ENCODE measurements around the gene FIBP. TPM values are rescaled to one million over a fixed set of nuclear protein-coding genes. Genes with fewer than 3 reads are reported as not detected.

FIBP gene
- total RNA-seq, 4 donors from 2014 or later: 53.6 to 73.2 (median 63.7) TPM

GRCh38 chr11:65864706-65865471, 23.4 kb downstream of the FIBP start:
- H3K27ac ChIP-seq: no peak overlapping the region
- peaks cover 0 to 37% (median 11%) of the 10 kb centered on the region in 4 donors for H3K4me1 ChIP-seq
- no peak overlapping the region for H3K4me3 ChIP-seq
- no peak for TF ChIP-seq POLR2A (IDR thresholded peaks at IDR 0.05)
- TF ChIP-seq, protein P1, sequence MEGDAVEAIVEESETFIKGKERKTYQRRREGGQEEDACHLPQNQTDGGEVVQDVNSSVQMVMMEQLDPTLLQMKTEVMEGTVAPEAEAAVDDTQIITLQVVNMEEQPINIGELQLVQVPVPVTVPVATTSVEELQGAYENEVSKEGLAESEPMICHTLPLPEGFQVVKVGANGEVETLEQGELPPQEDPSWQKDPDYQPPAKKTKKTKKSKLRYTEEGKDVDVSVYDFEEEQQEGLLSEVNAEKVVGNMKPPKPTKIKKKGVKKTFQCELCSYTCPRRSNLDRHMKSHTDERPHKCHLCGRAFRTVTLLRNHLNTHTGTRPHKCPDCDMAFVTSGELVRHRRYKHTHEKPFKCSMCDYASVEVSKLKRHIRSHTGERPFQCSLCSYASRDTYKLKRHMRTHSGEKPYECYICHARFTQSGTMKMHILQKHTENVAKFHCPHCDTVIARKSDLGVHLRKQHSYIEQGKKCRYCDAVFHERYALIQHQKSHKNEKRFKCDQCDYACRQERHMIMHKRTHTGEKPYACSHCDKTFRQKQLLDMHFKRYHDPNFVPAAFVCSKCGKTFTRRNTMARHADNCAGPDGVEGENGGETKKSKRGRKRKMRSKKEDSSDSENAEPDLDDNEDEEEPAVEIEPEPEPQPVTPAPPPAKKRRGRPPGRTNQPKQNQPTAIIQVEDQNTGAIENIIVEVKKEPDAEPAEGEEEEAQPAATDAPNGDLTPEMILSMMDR (IDR thresholded peaks at IDR 0.05): no peak
- no peak for TF ChIP-seq EP300 (IDR thresholded peaks at IDR 0.05)
- H3K9me3 ChIP-seq: no peaks in the 10 kb centered on the region
- no peak for DNase-seq (ENCODE audit: low spot score in 2 of 2)
- WGBS, 2 donors: 83 to 84% methylated on average over 13 to 18 of the region's 18 CpGs
- no peaks in the 10 kb centered on the region for H3K27me3 ChIP-seq
- peaks cover 0 to 82% (median 30%) of the 10 kb centered on the region in 3 donors for H3K36me3 ChIP-seq

GRCh38 chr11:65863889-65864705, 24.2 kb downstream of the FIBP start:
- H3K27me3 ChIP-seq: no peaks in the 10 kb centered on the region
- no peak for TF ChIP-seq POLR2A (IDR thresholded peaks at IDR 0.05)
- TF ChIP-seq, protein P1 (IDR thresholded peaks at IDR 0.05): no peak
- TF ChIP-seq EP300 (IDR thresholded peaks at IDR 0.05): no peak
- WGBS, 2 donors: 82 to 86% methylated on average over 11 to 12 of the region's 12 CpGs
- peaks cover 0 to 74% (median 30%) of the 10 kb centered on the region in 3 donors for H3K36me3 ChIP-seq
- H3K27ac ChIP-seq: no peak overlapping the region
- H3K4me3 ChIP-seq: no peak overlapping the region
- H3K9me3 ChIP-seq: no peaks in the 10 kb centered on the region
- H3K4me1 ChIP-seq: peaks cover 0 to 40% (median 13%) of the 10 kb centered on the region in 4 donors
- no peak for DNase-seq (ENCODE audit: low spot score in 2 of 2)

GRCh38 chr11:65862941-65863888, 25.1 kb downstream of the FIBP start:
- DNase-seq (ENCODE audit: low spot score in 2 of 2): no peak
- no peak overlapping the region for H3K4me3 ChIP-seq
- H3K27me3 ChIP-seq: no peaks in the 10 kb centered on the region
- WGBS, 2 donors: 82 to 83% methylated on average over 21 to 24 of the region's 24 CpGs
- peak overlapping the region in 1 of 4 donors; percentile 27 for H3K27ac ChIP-seq
- peaks cover 0 to 66% (median 30%) of the 10 kb centered on the region in 3 donors for H3K36me3 ChIP-seq
- TF ChIP-seq, protein P1 (IDR thresholded peaks at IDR 0.05): no peak
- TF ChIP-seq POLR2A (IDR thresholded peaks at IDR 0.05) (no peak), EP300 (IDR thresholded peaks at IDR 0.05) (no peak)
- no peaks in the 10 kb centered on the region for H3K9me3 ChIP-seq
- H3K4me1 ChIP-seq: peaks cover 0 to 47% (median 13%) of the 10 kb centered on the region in 4 donors

DNA sequence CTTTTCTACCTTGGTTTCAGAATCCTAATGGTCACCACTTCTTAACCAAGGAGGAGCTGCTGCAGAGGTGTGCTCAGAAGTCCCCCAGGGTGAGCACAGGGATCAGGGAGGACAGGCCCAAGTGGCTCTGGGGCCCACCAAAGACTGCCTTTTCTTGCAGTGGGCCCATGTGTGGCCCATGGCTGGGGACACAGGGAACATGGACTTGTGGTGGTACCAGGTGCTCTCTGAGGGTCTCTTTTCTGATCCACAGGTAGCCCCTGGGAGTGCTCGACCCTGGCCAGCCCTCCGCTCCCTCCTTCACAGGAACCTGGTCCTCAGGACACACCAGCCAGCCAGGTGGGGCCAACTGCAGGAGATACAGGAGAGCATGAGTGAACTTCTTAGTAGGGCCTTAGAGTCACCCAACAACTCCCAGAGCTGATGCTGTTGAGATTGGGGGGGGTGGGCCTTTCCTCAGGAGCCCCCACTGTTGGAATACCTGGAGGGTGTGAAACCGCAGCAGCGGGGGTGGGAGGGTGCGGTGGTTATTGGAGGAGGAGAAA, 26.0 kb downstream of the FIBP start:
- H3K4me1 ChIP-seq: peaks cover 0 to 38% (median 13%) of the 10 kb centered on the region in 4 donors
- no peak for TF ChIP-seq POLR2A (IDR thresholded peaks at IDR 0.05)
- no peak for DNase-seq (ENCODE audit: low spot score in 2 of 2)
- peak overlapping the region in 2 of 4 donors; percentile 19 to 99 for H3K27ac ChIP-seq
- 83 to 92% methylated on average over 4 to 5 of the region's 5 CpGs for WGBS, 2 donors
- peaks cover 0 to 57% (median 30%) of the 10 kb centered on the region in 3 donors for H3K36me3 ChIP-seq
- H3K9me3 ChIP-seq: no peaks in the 10 kb centered on the region
- H3K27me3 ChIP-seq: no peaks in the 10 kb centered on the region
- H3K4me3 ChIP-seq: no peak overlapping the region
